HepG2 (cell line): ENCODE data around the gene MYO7A. TPM values are rescaled to one million over a fixed set of nuclear protein-coding genes. Genes with fewer than 3 reads are reported as not detected.

ENCODE experiments used
- ATAC-seq: fragments of 200-7000 bp; cut with Tn5 transposase; 3 replicates; pipeline ENCODE4 v1.9.1; 2020; ENCODE audit warnings: mild to moderate bottlenecking, moderate library complexity
- BruUV-seq: library from RNA; stranded (reverse); fragments of 400-500 nt; replicated peaks from 2 replicates; lab custom pipeline; 2021; lab: Mats Ljungman, UMichigan
- CTCF ChIA-PET: fragments of 300-600 bp; formaldehyde crosslinking; extraction: SDS; loops from one replicate; lab custom pipeline; 2021; ENCODE audit warnings: low total read pairs, inconsistent platforms, low intra/inter-chr PET ratio; lab: Yijun Ruan, JAX
- POLR2A ChIA-PET: fragments of 350-600 bp; sonication (Branson Sonifier 250); formaldehyde crosslinking; loops from one replicate; lab custom pipeline; 2020; ENCODE audit warnings: antibody characterized with exemption, inconsistent platforms; lab: Yijun Ruan, JAX
- DNase-seq: peaks from one replicate; pipeline ENCODE4 v3.0.0-alpha.2; 2015; ENCODE audit warnings: low spot score
- FAIRE-seq: peaks from 3 replicates; lab custom pipeline; 2011; peaks lifted over from hg19 to GRCh38; lab: Jason Lieb, UNC
- H2AFZ ChIP-seq: one replicate; pipeline ENCODE4 v1.6.1; 2011; ENCODE audit warnings: low read length, inconsistent platforms
- H3K27ac ChIP-seq: fragments of 300-600 bp; 3 replicates; pipeline ENCODE4 v1.8.0; 2011; ENCODE audit warnings: mixed run types, mild to moderate bottlenecking, mixed read lengths, low read length, inconsistent platforms; ENCODE audit not compliant: insufficient read depth; ENCODE audit errors: extremely low read length
- H3K27me3 ChIP-seq, 2 experiments: fragments of 200-600 bp in 1 of 2; 2 replicates in 1 of 2; 3 replicates in 1 of 2; pipeline versions ENCODE4 v1.6.0 to v1.8.0; 2011; ENCODE audit warnings: low read length in 2 of 2, mild to moderate bottlenecking in 2 of 2, moderate library complexity in 2 of 2, inconsistent platforms in 1 of 2; ENCODE audit not compliant: insufficient read depth in 2 of 2, control insufficient read depth in 1 of 2
- H3K36me3 ChIP-seq, 2 experiments: fragments of 200-600 bp in 1 of 2; replicated peaks in 1 of 2; 2 replicates in 1 of 2; 3 replicates in 1 of 2; pipeline versions ENCODE4 v1.5.1 to v1.8.0; 2011; ENCODE audit warnings: low read length in 2 of 2, inconsistent platforms in 1 of 2; ENCODE audit not compliant: insufficient read depth in 2 of 2, control insufficient read depth in 1 of 2
- H3K4me1 ChIP-seq: 2 replicates; pipeline ENCODE4 v1.5.1; 2012; ENCODE audit warnings: low read length, inconsistent platforms; ENCODE audit not compliant: insufficient read depth
- H3K4me2 ChIP-seq: 2 replicates; pipeline ENCODE4 v1.6.0; 2011; ENCODE audit warnings: low read depth, low read length, inconsistent platforms
- H3K4me3 ChIP-seq, 3 experiments: fragments of 200-600 bp in 1 of 3; sonication (generic), shearing (Covaris generic) in 1 of 3; replicated peaks in 1 of 3; 2 replicates each; pipeline ENCODE4 v1.5.1; 2011 to 2016; ENCODE audit warnings: low read length in 3 of 3, inconsistent platforms in 2 of 3, low read depth in 2 of 3, mild to moderate bottlenecking in 2 of 3, control low read depth in 1 of 3, mixed read lengths in 1 of 3; ENCODE audit not compliant: insufficient read depth in 1 of 3
- H3K79me2 ChIP-seq: one replicate; pipeline ENCODE4 v1.6.1; 2011; ENCODE audit warnings: low read length, inconsistent platforms; ENCODE audit not compliant: insufficient read depth
- H3K9ac ChIP-seq: 2 replicates; pipeline ENCODE4 v1.6.0; 2011; ENCODE audit warnings: mild to moderate bottlenecking, low read depth, low read length, inconsistent platforms; ENCODE audit not compliant: insufficient read depth
- H3K9me3 ChIP-seq: 2 replicates; pipeline ENCODE4 v1.5.1; 2012; ENCODE audit warnings: mild to moderate bottlenecking, low read length
- H4K20me1 ChIP-seq: 2 replicates; pipeline ENCODE4 v1.6.0; 2011; ENCODE audit warnings: inconsistent platforms, mild to moderate bottlenecking, low read length, moderate library complexity; ENCODE audit not compliant: insufficient read depth
- AGO1 ChIP-seq: fragments of 200-400 bp; formaldehyde crosslinking; IDR thresholded peaks from 2 replicates; pipeline ENCODE4 v1.6.1; 2017; ENCODE audit warnings: mild to moderate bottlenecking, low read depth, low read length, moderate library complexity; ENCODE audit not compliant: poor library complexity, severe bottlenecking
- CREBL2 ChIP-seq: sonication (generic); formaldehyde crosslinking; IDR thresholded peaks from 2 replicates; pipeline ENCODE4 v1.8.1; 2023; ENCODE audit warnings: missing genetic modification reagents, mild to moderate bottlenecking, borderline replicate concordance
- HIVEP1 ChIP-seq: sonication (generic); formaldehyde crosslinking; IDR thresholded peaks from 2 replicates; pipeline ENCODE4 v1.4.0; 2020; ENCODE audit warnings: mild to moderate bottlenecking, missing genetic modification reagents
- SIN3B ChIP-seq: fragments of 150-350 bp; IDR thresholded peaks from 2 replicates; pipeline ENCODE4 v1.6.1; 2014; ENCODE audit warnings: low read length
- SNAPC5 ChIP-seq: sonication (generic); formaldehyde crosslinking; IDR thresholded peaks from 2 replicates; pipeline ENCODE4 v1.8.1; 2023; ENCODE audit warnings: mild to moderate bottlenecking, missing genetic modification reagents, borderline replicate concordance
- STAG1 ChIP-seq: sonication (generic); formaldehyde crosslinking; IDR thresholded peaks from 2 replicates; pipeline ENCODE4 v1.4.0; 2020; ENCODE audit warnings: missing genetic modification reagents
- ZFP41 ChIP-seq: sonication (generic); formaldehyde crosslinking; IDR thresholded peaks from 2 replicates; pipeline ENCODE4 v1.4.0; 2020; ENCODE audit warnings: mild to moderate bottlenecking, missing genetic modification reagents, borderline replicate concordance
- WGBS: methylation state at CpG from one replicate; pipeline ENCODE4 v1.1.6; 2017; ENCODE audit warnings: low lambda C conversion rate; 5-methylcytosine and 5-hydroxymethylcytosine counted together
- in situ Hi-C: cut with HindIII; loops from 2 replicates; pipeline ENCODE4 v1.10.0; 2017; ENCODE audit warnings: low pct_unique_long_range_greater_than_20kb; ENCODE audit not compliant: extremely low pct_ligation_motif_present
- intact Hi-C: fragments of 100-400 bp; cut with micrococcal nuclease; formaldehyde crosslinking; loops from one replicate; pipeline ENCODE4 v1.10.0; 2022; ENCODE audit not compliant: unreplicated experiment
- polyA plus RNA-seq, 8 experiments: library from polyadenylated mRNA; depleted of rRNA in 3 of 8; stranded (reverse) in 7 of 8; unstranded in 1 of 8; fragments of >200 nt; fragmentation: Illumina TruSeq in 4 of 8; extraction: Trizol in 4 of 8; gene quantifications; 2 replicates each; pipeline versions ENCODE4 v1.2.1 to v1.2.3, GENCODE V29; 2011 to 2016; ENCODE audit warnings: low read depth in 4 of 8, missing spikeins in 1 of 8, mixed read lengths in 1 of 8; ENCODE audit not compliant: insufficient read depth in 1 of 8
- total RNA-seq, 5 experiments: library from RNA; depleted of rRNA; stranded (reverse); fragments of >200 nt; fragmentation: Illumina TruSeq; extraction: Trizol; gene quantifications; 2 replicates each; pipeline ENCODE4 v1.2.3, GENCODE V29; 2016; ENCODE audit warnings: low read depth in 1 of 5

The MYO7A gene
- total and polyA plus RNA-seq, 2 of the 13 experiments (the other 11 are each of a cell fraction or from before 2014, with no cell fraction given), result 7.5 to 10.0 TPM

GRCh38 chr11:77236901-77237300, 108.9 kb downstream of the MYO7A start:
- intact Hi-C loops, result no loop called here
- no TSS peak for BruUV-seq
- no peak for ATAC-seq

GRCh38 chr11:77244277-77245027, 116.4 kb downstream of the MYO7A start:
- H3K79me2 ChIP-seq, result no peaks in the 10 kb centered on the region
- intact Hi-C loops, result no loop called here
- 90% methylated on average over 7 of the region's 7 CpGs for WGBS
- ATAC-seq, result no peak
- FAIRE-seq, result no peak
- no TSS peak for BruUV-seq
- H4K20me1 ChIP-seq, result no peaks in the 10 kb centered on the region
- H3K27me3 ChIP-seq, result no peaks in the 10 kb centered on the region
- no peaks in the 10 kb centered on the region for H3K36me3 ChIP-seq
- no peak overlapping the region for H3K4me2 ChIP-seq
- ChIA-PET POLR2A (no interaction called here), CTCF (no interaction called here)
- no peak overlapping the region for H3K27ac ChIP-seq
- TF ChIP-seq STAG1 (CRISPR knock-in tag), result no peak
- TF ChIP-seq ZFP41 (CRISPR knock-in tag), result no peak
- TF ChIP-seq HIVEP1, result no peak
- TF ChIP-seq AGO1, result no peak
- no peak for TF ChIP-seq SIN3B
- no peak overlapping the region for H3K4me3 ChIP-seq
- peaks cover 43% of the 10 kb centered on the region for H3K4me1 ChIP-seq
- H2AFZ ChIP-seq, result no peak overlapping the region
- in situ Hi-C loops, result no loop called here
- H3K9me3 ChIP-seq, result no peaks in the 10 kb centered on the region
- H3K9ac ChIP-seq, result no peak overlapping the region
- peak; percentile 16 for DNase-seq

More at GRCh38 chr11:77236901-77237300, 108.9 kb downstream of the MYO7A start:
- Histone ChIP-seq H3K4me2 (no peak overlapping the region), H2AFZ (no peak overlapping the region), H3K4me3 (no peak overlapping the region), H3K9me3 (no peaks in the 10 kb centered on the region), H3K79me2 (no peaks in the 10 kb centered on the region), H3K9ac (no peak overlapping the region), H3K4me1 (no peaks in the 10 kb centered on the region), H3K27me3 (no peaks in the 10 kb centered on the region), H3K27ac (no peak overlapping the region), H4K20me1 (no peaks in the 10 kb centered on the region), H3K36me3 (no peaks in the 10 kb centered on the region)
- no peak for DNase-seq
- CTCF ChIA-PET, result no interaction called here
- no peak for TF ChIP-seq CREBL2 (CRISPR knock-in tag)
- no peak for TF ChIP-seq SNAPC5
- in situ Hi-C loops, result no loop called here
- no peak for FAIRE-seq
- POLR2A ChIA-PET, result no interaction called here
